Measurements from ENCODE around the gene KIF25.

KIF25 gene

DNA sequence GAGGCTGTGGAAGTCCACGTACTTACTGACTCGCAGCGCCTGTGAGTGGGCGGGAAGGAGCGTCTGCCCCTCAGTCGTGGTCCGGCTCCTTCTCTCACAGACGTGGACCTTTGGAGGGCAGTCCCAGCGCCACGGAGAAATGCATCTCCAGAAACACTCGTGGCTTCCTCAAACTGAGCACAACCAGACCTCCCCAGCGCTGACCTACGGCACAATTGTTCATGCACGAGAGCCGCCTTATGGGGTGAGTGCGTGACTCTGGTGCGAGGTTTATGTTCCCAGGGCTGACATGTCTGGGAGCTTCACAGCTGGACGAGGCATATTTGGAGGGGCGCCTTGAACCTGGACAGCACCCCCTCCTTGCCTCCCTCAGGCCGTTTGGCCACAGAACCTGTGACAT is 51.8 kb downstream of the KIF25 start:
- no peak for DNase-seq (ENCODE audit: low read depth)
- no peak overlapping the region for H3K4me3 ChIP-seq (ENCODE audit: low read depth, low read length)
- TF ChIP-seq, protein P1, sequence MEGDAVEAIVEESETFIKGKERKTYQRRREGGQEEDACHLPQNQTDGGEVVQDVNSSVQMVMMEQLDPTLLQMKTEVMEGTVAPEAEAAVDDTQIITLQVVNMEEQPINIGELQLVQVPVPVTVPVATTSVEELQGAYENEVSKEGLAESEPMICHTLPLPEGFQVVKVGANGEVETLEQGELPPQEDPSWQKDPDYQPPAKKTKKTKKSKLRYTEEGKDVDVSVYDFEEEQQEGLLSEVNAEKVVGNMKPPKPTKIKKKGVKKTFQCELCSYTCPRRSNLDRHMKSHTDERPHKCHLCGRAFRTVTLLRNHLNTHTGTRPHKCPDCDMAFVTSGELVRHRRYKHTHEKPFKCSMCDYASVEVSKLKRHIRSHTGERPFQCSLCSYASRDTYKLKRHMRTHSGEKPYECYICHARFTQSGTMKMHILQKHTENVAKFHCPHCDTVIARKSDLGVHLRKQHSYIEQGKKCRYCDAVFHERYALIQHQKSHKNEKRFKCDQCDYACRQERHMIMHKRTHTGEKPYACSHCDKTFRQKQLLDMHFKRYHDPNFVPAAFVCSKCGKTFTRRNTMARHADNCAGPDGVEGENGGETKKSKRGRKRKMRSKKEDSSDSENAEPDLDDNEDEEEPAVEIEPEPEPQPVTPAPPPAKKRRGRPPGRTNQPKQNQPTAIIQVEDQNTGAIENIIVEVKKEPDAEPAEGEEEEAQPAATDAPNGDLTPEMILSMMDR (conservative IDR thresholded peaks at IDR 0.05; ENCODE audit: low read depth, low read length): no peak

DNA sequence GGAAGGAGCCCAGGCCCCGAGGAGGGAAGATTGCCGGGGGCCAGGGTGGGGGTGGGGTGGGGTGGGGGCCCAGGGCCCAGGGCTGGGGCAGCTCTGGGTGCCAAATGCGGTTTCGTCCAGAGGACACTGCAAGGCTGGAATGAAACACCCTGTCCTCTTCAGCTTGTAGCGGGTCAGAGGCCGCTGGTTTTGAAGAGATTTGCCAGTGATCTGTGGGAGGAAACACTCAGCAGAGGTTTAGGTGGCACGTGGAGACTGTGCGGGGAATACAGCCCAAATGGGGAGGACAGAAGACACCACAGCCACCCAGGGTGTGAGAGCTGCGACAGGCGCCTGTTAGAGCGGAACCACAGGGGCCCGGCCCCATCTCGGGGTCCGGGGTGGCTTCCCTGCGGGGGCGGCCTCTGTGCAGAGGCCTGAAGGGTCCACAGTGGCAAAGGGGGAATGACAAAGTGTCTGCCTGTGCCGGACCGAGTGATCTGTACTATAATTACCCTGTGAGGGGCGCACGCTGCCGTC is 52.3 kb downstream of the KIF25 start:
- H3K4me3 ChIP-seq (ENCODE audit: low read depth, low read length): no peak overlapping the region
- DNase-seq (ENCODE audit: low read depth): no peak
- TF ChIP-seq, protein P1 (conservative IDR thresholded peaks at IDR 0.05; ENCODE audit: low read depth, low read length): no peak

DNA sequence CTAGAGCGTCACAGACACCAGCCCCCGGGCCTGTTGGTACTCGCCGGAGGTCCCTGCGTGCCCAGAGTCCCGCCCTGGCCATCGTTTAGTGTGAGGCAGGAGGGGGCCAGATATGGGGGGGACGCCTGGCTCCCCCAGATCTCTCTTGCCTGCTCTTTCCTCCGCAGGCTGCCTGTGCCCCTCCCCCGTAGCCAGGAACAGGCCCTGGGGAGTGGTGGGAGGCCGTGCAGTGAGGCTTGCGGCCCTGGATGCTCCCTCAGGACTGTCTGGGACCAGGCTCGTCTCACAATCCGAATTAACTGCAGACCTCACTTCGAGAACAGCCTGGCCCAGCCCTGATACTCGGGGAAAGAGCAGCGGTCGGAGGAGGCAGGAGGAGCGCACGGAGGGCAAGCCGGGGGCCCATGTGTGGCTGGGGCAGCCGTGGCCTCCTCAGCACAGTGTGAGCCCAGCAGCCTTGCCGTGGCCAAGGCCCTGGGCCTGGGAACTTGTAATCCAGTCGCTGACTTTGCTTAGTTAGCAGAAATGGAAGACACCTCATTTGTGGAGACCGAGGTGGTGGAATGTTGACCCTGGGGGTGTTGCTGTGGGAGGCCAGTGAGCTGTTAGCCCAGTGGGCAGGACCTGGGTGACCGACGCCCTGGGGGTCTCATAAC is 52.9 kb downstream of the KIF25 start:
- no peak overlapping the region for H3K4me3 ChIP-seq (ENCODE audit: low read depth, low read length)
- TF ChIP-seq, protein P1 (conservative IDR thresholded peaks at IDR 0.05; ENCODE audit: low read depth, low read length): no peak
- peak; percentile 45 for DNase-seq (ENCODE audit: low read depth)

DNA sequence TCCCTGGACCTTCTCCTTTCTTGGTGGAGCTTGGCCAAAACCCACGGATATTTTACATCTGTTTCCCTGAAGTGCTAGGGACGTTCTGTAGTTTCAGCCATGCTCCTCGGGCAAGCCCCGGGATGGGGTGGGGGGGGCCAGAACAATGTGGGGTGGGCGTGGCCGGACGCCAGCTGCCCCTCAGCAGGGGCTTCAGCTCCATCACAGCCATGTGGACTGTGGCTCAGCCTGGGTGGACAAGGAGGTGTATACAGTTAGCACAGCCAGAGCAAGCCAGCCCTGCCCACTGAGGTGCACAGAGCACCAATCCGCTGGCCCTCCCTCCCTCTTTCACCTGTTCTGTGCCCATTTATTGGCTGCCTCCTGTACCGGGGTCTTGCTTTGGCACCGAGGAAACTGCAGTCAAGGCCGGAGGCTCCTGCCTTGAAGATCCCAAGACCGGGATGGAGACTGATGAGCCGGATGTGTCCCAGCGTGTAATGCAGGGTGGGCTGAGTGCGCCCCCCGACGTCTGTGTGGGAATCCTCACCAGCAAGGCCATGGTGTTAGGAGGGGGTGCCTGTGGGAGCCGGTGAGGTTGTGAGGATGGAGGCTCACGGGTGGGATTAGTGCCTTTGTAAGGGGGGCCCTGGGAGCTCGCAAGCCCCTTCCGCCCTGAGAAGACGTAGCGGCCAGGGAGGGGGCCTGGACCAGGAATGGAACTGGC is 53.6 kb downstream of the KIF25 start:
- DNase-seq (ENCODE audit: low read depth): peak; percentile 55
- TF ChIP-seq, protein P1 (conservative IDR thresholded peaks at IDR 0.05; ENCODE audit: low read depth, low read length): peak; percentile 62

DNA sequence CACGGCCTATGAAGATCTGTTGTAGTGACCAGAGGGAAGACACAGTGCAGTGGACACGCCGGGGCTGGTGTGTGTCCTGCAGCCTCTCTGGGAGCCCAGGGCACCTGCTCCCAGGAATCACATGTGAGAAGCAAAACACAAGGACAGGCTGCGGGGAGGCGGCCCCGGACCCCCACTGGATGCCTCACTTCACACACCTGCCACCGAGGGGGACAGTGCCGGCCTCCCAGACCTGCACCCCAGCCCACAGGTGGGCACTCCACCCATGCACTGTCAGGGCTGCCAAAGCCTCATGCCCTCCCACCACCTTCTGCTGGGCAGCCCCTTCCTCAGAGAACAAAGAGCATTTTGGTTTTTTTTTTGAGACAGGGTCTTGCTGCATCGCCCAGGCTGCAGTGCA is 54.2 kb downstream of the KIF25 start:
- TF ChIP-seq, protein P1 (conservative IDR thresholded peaks at IDR 0.05; ENCODE audit: low read depth, low read length): no peak
- no peak for DNase-seq (ENCODE audit: low read depth)
- H3K4me3 ChIP-seq (ENCODE audit: low read depth, low read length): no peak overlapping the region

More for the DNA sequence above, 53.6 kb downstream of the KIF25 start:
- H3K4me3 ChIP-seq (ENCODE audit: low read depth, low read length): no peak overlapping the region

GRCh38 chr6:168052291-168052891 is 54.9 kb downstream of the KIF25 start:
- TF ChIP-seq, protein P1 (conservative IDR thresholded peaks at IDR 0.05; ENCODE audit: low read depth, low read length): no peak
- no peak overlapping the region for H3K4me3 ChIP-seq (ENCODE audit: low read depth, low read length)
- no peak for DNase-seq (ENCODE audit: low read depth)
